GM23338 (cell line): Measurements from ENCODE around the gene SLC37A1.

Experiments used
- CREB1 ChIP-seq: fragments of 250-450 bp; sonication (Bioruptor Pico); IDR thresholded peaks from 2 replicates; pipeline ENCODE4 v1.5.0; 2020; ENCODE audit warnings: low read depth, mild to moderate bottlenecking, moderate library complexity
- EZH2 ChIP-seq: fragments of 200-600 bp; sonication (generic); IDR thresholded peaks from one replicate; pipeline ENCODE4 v1.8.0; 2017; ENCODE audit warnings: antibody characterized with exemption, mild to moderate bottlenecking, low read depth; ENCODE audit not compliant: unreplicated experiment
- POLR2AphosphoS5 ChIP-seq: IDR thresholded peaks from 2 replicates; pipeline ENCODE4 v1.6.1; 2016; ENCODE audit warnings: antibody characterized with exemption, low read depth
- ZNF114 ChIP-seq: fragments of 250-450 bp; sonication (Bioruptor Pico); IDR thresholded peaks from 2 replicates; pipeline ENCODE4 v1.5.0; 2020; ENCODE audit warnings: mild to moderate bottlenecking, moderate library complexity
- TF ChIP-seq, protein P1 (sequence below), 2 experiments: fragments of 200-600 bp in 1 of 2; sonication (generic) in 1 of 2; conservative IDR thresholded peaks; 2 replicates each; pipeline versions ENCODE4 v1.5.1 to v1.6.1; 2016 to 2017; ENCODE audit warnings: antibody characterized with exemption in 2 of 2, low read depth in 2 of 2, mild to moderate bottlenecking in 2 of 2, moderate library complexity in 1 of 2

DNA sequence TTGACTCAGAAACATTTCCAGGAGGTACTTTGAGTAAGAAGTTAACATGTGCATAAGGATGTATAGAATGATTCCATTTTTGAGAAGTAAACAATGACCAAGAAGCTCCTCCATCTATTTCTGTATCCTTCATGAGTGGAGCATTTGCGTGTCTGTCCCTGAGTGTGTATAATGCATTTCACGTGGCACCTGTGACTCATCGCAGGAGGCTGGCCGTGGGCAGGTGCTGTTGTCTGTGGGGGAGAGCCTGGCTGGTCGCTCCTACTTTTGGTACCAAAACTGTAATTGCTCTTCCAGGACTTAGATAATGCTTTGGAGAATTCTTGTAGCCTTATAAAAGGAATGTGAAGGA is 16.5 kb downstream of the SLC37A1 start:
- TF ChIP-seq POLR2AphosphoS5: no peak
- TF ChIP-seq, protein P1, sequence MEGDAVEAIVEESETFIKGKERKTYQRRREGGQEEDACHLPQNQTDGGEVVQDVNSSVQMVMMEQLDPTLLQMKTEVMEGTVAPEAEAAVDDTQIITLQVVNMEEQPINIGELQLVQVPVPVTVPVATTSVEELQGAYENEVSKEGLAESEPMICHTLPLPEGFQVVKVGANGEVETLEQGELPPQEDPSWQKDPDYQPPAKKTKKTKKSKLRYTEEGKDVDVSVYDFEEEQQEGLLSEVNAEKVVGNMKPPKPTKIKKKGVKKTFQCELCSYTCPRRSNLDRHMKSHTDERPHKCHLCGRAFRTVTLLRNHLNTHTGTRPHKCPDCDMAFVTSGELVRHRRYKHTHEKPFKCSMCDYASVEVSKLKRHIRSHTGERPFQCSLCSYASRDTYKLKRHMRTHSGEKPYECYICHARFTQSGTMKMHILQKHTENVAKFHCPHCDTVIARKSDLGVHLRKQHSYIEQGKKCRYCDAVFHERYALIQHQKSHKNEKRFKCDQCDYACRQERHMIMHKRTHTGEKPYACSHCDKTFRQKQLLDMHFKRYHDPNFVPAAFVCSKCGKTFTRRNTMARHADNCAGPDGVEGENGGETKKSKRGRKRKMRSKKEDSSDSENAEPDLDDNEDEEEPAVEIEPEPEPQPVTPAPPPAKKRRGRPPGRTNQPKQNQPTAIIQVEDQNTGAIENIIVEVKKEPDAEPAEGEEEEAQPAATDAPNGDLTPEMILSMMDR (conservative IDR thresholded peaks at IDR 0.05; ENCODE audit: low read depth in 2 of 2): no peak
- TF ChIP-seq CREB1 (CRISPR knock-in tag): no peak
- no peak for TF ChIP-seq EZH2
- TF ChIP-seq ZNF114 (CRISPR knock-in tag): no peak
